ENCODE measurements around the gene TMEM170A.
"Not testable (repeated sequence)": the region's sequence is repeated elsewhere in the genome, so short reads cannot be mapped to it uniquely, and the experiment has no call there.

DNA sequence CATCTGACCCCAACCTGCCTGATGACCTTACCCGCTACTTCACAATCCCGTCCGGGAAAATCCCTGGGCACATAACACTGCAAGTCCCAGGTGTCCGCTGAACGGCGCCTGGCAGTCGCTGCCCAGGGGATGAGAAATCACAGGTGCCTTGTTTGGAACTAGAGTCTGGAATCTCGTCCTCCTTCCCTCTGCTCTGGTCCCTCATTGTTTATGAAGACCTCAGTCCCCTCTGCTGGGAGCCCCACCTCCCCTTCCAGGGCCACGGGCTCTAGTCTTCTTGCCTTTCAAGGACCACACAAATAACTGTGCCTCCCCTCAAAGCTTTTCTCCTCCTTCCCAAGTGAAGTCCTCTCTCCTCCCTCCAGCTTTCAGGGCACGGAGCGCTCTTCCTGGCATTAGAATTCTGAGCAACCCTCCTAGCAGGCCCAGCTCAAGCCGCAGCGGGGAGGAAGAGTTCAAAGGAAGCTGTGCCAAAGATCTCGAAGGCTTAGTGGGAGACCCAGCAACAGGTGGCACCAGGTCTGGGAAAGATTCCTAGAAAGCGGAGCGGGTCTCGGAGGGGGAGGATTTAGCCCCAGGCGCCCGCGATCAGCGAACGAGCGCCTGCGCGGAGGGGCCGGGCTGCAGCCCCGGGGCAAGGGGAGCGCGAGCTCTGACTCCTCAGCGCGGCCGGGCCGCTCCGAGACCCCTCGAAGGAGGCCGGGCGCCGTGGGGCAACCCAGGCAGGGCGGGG, 934 bp downstream of the TMEM170A start:
- not testable (repeated sequence) for TF ChIP-seq EZH2 (IDR thresholded peaks at IDR 0.05; ENCODE audit: insufficient read depth, poor library complexity, severe bottlenecking); EZH2phosphoT487 (IDR thresholded peaks at IDR 0.05; ENCODE audit: insufficient read depth, low read depth)

All from GM23248 (cell line).